Stimulated activated naive CD4-positive, alpha-beta T cell treated with Interleukin-2 at 50 U/mL for 16 hours (primary cell): ENCODE measurements around the gene ZNF827.

ENCODE experiments used
- DNase-seq: peaks from one replicate; lab custom pipeline; 2025; lab: John Stamatoyannopoulos, UW

ZNF827 gene

GRCh38 chr4:145829629-145830395 lies 108.8 kb downstream of the ZNF827 start:
- peak; percentile 3 for DNase-seq

- DNase-seq: no peak
These were observed 109.7 kb downstream of the ZNF827 start for GRCh38 chr4:145828802-145829485.

GRCh38 chr4:145827885-145828284 lies 110.7 kb downstream of the ZNF827 start:
- DNase-seq: no peak

GRCh38 chr4:145825255-145825654 lies 113.4 kb downstream of the ZNF827 start:
- no peak for DNase-seq

- DNase-seq: no peak
These were observed 114.2 kb downstream of the ZNF827 start for GRCh38 chr4:145824463-145824862.

- no peak for DNase-seq
These were observed 114.9 kb downstream of the ZNF827 start for GRCh38 chr4:145823743-145824142.

- DNase-seq: no peak
These were observed 116.0 kb downstream of the ZNF827 start for GRCh38 chr4:145822581-145822980.

- no peak for DNase-seq
These were observed 116.4 kb downstream of the ZNF827 start for GRCh38 chr4:145822181-145822580.

GRCh38 chr4:145821766-145822165 lies 116.9 kb downstream of the ZNF827 start:
- DNase-seq: no peak

- DNase-seq: no peak
These were observed 118.2 kb downstream of the ZNF827 start for GRCh38 chr4:145820407-145820806.

- no peak for DNase-seq
These were observed 118.8 kb downstream of the ZNF827 start for GRCh38 chr4:145819853-145820181.

- DNase-seq: no peak
These were observed 119.3 kb downstream of the ZNF827 start for GRCh38 chr4:145819101-145819852.

GRCh38 chr4:145818011-145818410 lies 120.6 kb downstream of the ZNF827 start:
- no peak for DNase-seq

- no peak for DNase-seq
These were observed 122.5 kb downstream of the ZNF827 start for GRCh38 chr4:145816091-145816490.

GRCh38 chr4:145815626-145816025 lies 123.0 kb downstream of the ZNF827 start:
- no peak for DNase-seq

- peak; percentile 13 for DNase-seq
These were observed 123.5 kb downstream of the ZNF827 start for GRCh38 chr4:145815027-145815612.

GRCh38 chr4:145814246-145814645 lies 124.4 kb downstream of the ZNF827 start:
- DNase-seq: no peak

GRCh38 chr4:145812919-145813318 lies 125.7 kb downstream of the ZNF827 start:
- no peak for DNase-seq

GRCh38 chr4:145808848-145809512 lies 129.6 kb downstream of the ZNF827 start:
- no peak for DNase-seq

- peak; percentile 24 for DNase-seq
These were observed 130.5 kb downstream of the ZNF827 start for GRCh38 chr4:145808021-145808650.

- no peak for DNase-seq
These were observed 133.1 kb downstream of the ZNF827 start for GRCh38 chr4:145805490-145805889.

GRCh38 chr4:145804116-145804515 lies 134.5 kb downstream of the ZNF827 start:
- no peak for DNase-seq
